IMR-90 (cell line): ENCODE measurements around the gene PEX5. TPM values are rescaled to one million over a fixed set of nuclear protein-coding genes. Genes with fewer than 3 reads are reported as not detected.

Experiments
- ATAC-seq: fragments of 200-7000 bp; cut with Tn5 transposase; 2 replicates; pipeline ENCODE4 v1.9.1; 2020; ENCODE audit warnings: low read depth, mild to moderate bottlenecking, moderate library complexity
- BruUV-seq: library from RNA; stranded (reverse); fragments of 400-500 nt; replicated peaks from 2 replicates; lab custom pipeline; 2021; lab: Mats Ljungman, UMichigan
- CTCF ChIA-PET: fragments of 300-600 bp; formaldehyde crosslinking; extraction: SDS; loops from one replicate; lab custom pipeline; 2021; ENCODE audit warnings: antibody characterized with exemption; lab: Yijun Ruan, JAX
- POLR2A ChIA-PET: fragments of 300-600 bp; sonication (Branson Sonifier 250); formaldehyde crosslinking; loops from one replicate; lab custom pipeline; 2022; ENCODE audit warnings: antibody characterized with exemption; ENCODE audit not compliant: unreplicated experiment; lab: Charles Lee
- DNase-seq: peaks from one replicate; pipeline ENCODE4 v3.0.0; 2013
- H2AFZ ChIP-seq: replicated peaks from 2 replicates; pipeline ENCODE3; 2013; ENCODE audit warnings: low read length, mild to moderate bottlenecking; ENCODE audit not compliant: poor library complexity
- H2AK5ac ChIP-seq: 2 replicates; pipeline ENCODE4 v1.6.1; 2013; ENCODE audit warnings: low read depth, low read length, inconsistent platforms
- H2AK9ac ChIP-seq: replicated peaks from 2 replicates; pipeline ENCODE3; 2013; ENCODE audit warnings: mild to moderate bottlenecking, low read depth, low read length, moderate library complexity; ENCODE audit not compliant: poor library complexity
- H2BK120ac ChIP-seq: 2 replicates; pipeline ENCODE4 v1.6.1; 2013; ENCODE audit warnings: low read depth, low read length, inconsistent platforms
- H2BK15ac ChIP-seq: 3 replicates; pipeline ENCODE4 v1.6.1; 2013; ENCODE audit warnings: low read depth, low read length, inconsistent platforms
- H2BK20ac ChIP-seq: 2 replicates; pipeline ENCODE4 v1.6.1; 2013; ENCODE audit warnings: low read depth, mild to moderate bottlenecking, inconsistent platforms, low read length, moderate library complexity
- H2BK5ac ChIP-seq: 2 replicates; pipeline ENCODE4 v1.6.1; 2013; ENCODE audit warnings: mild to moderate bottlenecking, low read depth, low read length, inconsistent platforms; ENCODE audit not compliant: poor library complexity, severe bottlenecking
- H3K14ac ChIP-seq: replicated peaks from 2 replicates; pipeline ENCODE4 v1.6.1; 2013; ENCODE audit warnings: low read depth, low read length, inconsistent platforms
- H3K18ac ChIP-seq: 2 replicates; pipeline ENCODE4 v1.6.1; 2013; ENCODE audit warnings: low read depth, low read length, control low read depth
- H3K23ac ChIP-seq: 2 replicates; pipeline ENCODE4 v1.6.1; 2013; ENCODE audit warnings: low read depth, low read length, inconsistent platforms
- H3K27ac ChIP-seq: 2 replicates; pipeline ENCODE4 v1.5.1; 2013; ENCODE audit warnings: mild to moderate bottlenecking, control low read depth, low read length; ENCODE audit not compliant: insufficient read depth
- H3K27me3 ChIP-seq: 2 replicates; pipeline ENCODE4 v1.6.1; 2013; ENCODE audit warnings: low read length; ENCODE audit not compliant: control insufficient read depth, insufficient read depth
- H3K36me3 ChIP-seq: 2 replicates; pipeline ENCODE4 v1.6.1; 2013; ENCODE audit warnings: low read length, mixed read lengths; ENCODE audit not compliant: control insufficient read depth, insufficient read depth
- H3K4ac ChIP-seq: 2 replicates; pipeline ENCODE4 v1.6.1; 2013; ENCODE audit warnings: low read depth, low read length, inconsistent platforms
- H3K4me1 ChIP-seq: 2 replicates; pipeline ENCODE4 v1.6.1; 2013; ENCODE audit warnings: low read length, mixed read lengths; ENCODE audit not compliant: control insufficient read depth, insufficient read depth
- H3K4me2 ChIP-seq: 2 replicates; pipeline ENCODE4 v1.6.1; 2013; ENCODE audit warnings: low read depth, mild to moderate bottlenecking, control low read depth, low read length, moderate library complexity
- H3K4me3 ChIP-seq: 2 replicates; pipeline ENCODE4 v1.5.1; 2013; ENCODE audit warnings: low read depth, mild to moderate bottlenecking, control low read depth, low read length, moderate library complexity; ENCODE audit not compliant: insufficient read depth
- H3K56ac ChIP-seq: 2 replicates; pipeline ENCODE4 v1.6.1; 2013; ENCODE audit warnings: low read length, inconsistent platforms; ENCODE audit not compliant: insufficient read depth; ENCODE audit errors: extremely low read depth
- H3K79me1 ChIP-seq, 2 experiments: 2 replicates each; pipeline ENCODE4 v1.6.1; 2013; ENCODE audit warnings: low read length in 2 of 2, inconsistent platforms in 1 of 2, low read depth in 1 of 2
- H3K9ac ChIP-seq: 2 replicates; pipeline ENCODE4 v1.6.1; 2013; ENCODE audit warnings: low read depth, low read length, control low read depth
- H3K9me1 ChIP-seq: 2 replicates; pipeline ENCODE4 v1.6.1; 2013; ENCODE audit warnings: low read length, inconsistent platforms; ENCODE audit not compliant: insufficient read depth
- H3K9me3 ChIP-seq: 2 replicates; pipeline ENCODE4 v1.6.1; 2013; ENCODE audit warnings: low read length; ENCODE audit not compliant: control insufficient read depth, insufficient read depth
- H4K20me1 ChIP-seq: 2 replicates; pipeline ENCODE4 v1.6.1; 2013; ENCODE audit warnings: low read length, inconsistent platforms; ENCODE audit not compliant: insufficient read depth
- H4K5ac ChIP-seq: 2 replicates; pipeline ENCODE4 v1.6.1; 2013; ENCODE audit warnings: mild to moderate bottlenecking, low read depth, low read length, control low read depth
- H4K8ac ChIP-seq, 2 experiments: 2 replicates each; pipeline ENCODE4 v1.6.1; 2013; ENCODE audit warnings: low read depth in 2 of 2, low read length in 2 of 2, control low read depth in 1 of 2, inconsistent platforms in 1 of 2
- H4K91ac ChIP-seq: 2 replicates; pipeline ENCODE4 v1.6.1; 2013; ENCODE audit warnings: low read depth, low read length, inconsistent platforms; ENCODE audit not compliant: insufficient read depth
- BHLHE40 ChIP-seq: fragments of 150-350 bp; IDR thresholded peaks from 2 replicates; pipeline ENCODE4 v1.6.1; 2016; ENCODE audit warnings: mild to moderate bottlenecking, low read depth, low read length
- CTCF ChIP-seq: conservative IDR thresholded peaks from 2 replicates; pipeline ENCODE4 v1.5.1; 2012; ENCODE audit warnings: mild to moderate bottlenecking, low read depth, low read length, improper control_type of control experiment
- ELK1 ChIP-seq: fragments of 150-350 bp; IDR thresholded peaks from 2 replicates; pipeline ENCODE4 v1.6.1; 2016; ENCODE audit warnings: low read depth, mild to moderate bottlenecking, low read length, moderate library complexity, borderline replicate concordance
- FOS ChIP-seq: fragments of 150-350 bp; IDR thresholded peaks from 2 replicates; pipeline ENCODE4 v1.6.1; 2016; ENCODE audit warnings: low read depth, low read length
- MXI1 ChIP-seq: IDR thresholded peaks from 2 replicates; pipeline ENCODE4 v1.6.1; 2012; ENCODE audit warnings: low read depth, mild to moderate bottlenecking, low read length, moderate library complexity, borderline replicate concordance
- NFE2L2 ChIP-seq: fragments of 150-350 bp; IDR thresholded peaks from 2 replicates; pipeline ENCODE4 v1.6.1; 2016; ENCODE audit warnings: low read depth, mild to moderate bottlenecking, low read length
- POLR2A ChIP-seq: IDR thresholded peaks from 2 replicates; pipeline ENCODE4 v1.6.1; 2012; ENCODE audit warnings: mild to moderate bottlenecking, low read depth, low read length
- RCOR1 ChIP-seq: IDR thresholded peaks from 2 replicates; pipeline ENCODE4 v1.6.1; 2012; ENCODE audit warnings: mild to moderate bottlenecking, low read length, improper control_type of control experiment; ENCODE audit not compliant: insufficient replicate concordance
- RFX5 ChIP-seq: IDR thresholded peaks from 2 replicates; pipeline ENCODE4 v1.8.0; 2012; ENCODE audit warnings: low read depth, mild to moderate bottlenecking, low read length, moderate library complexity
- WGBS, 2 experiments: methylation state at CpG; one replicate each; pipeline versions ENCODE4 v1.1.5 to v1.1.7; 2013; ENCODE audit warnings: missing lambda C conversion rate in 2 of 2; ENCODE audit not compliant: insufficient read length in 1 of 2; ENCODE audit errors: extremely low coverage in 2 of 2; 5-methylcytosine and 5-hydroxymethylcytosine counted together
- dilution Hi-C: fragments of 300-500 bp; cut with HindIII; formaldehyde crosslinking; loops from one replicate; pipeline ENCODE4 v1.14.3; 2018; ENCODE audit warnings: low sequenced_read_pairs; ENCODE audit not compliant: unreplicated experiment
- in situ Hi-C: fragments of 300-500 bp; cut with MboI; formaldehyde crosslinking; loops from 3 replicates; pipeline ENCODE4 v1.14.3; 2019; ENCODE audit warnings: low sequenced_read_pairs, inconsistent platforms, mixed read lengths
- intact Hi-C: fragments of 100-400 bp; cut with micrococcal nuclease; formaldehyde crosslinking; loops from 2 replicates; pipeline ENCODE4 v1.10.0; 2022
- polyA plus RNA-seq, 3 experiments: library from polyadenylated mRNA; depleted of rRNA; stranded (reverse); fragments of >200 nt; gene quantifications; 2 replicates each; pipeline ENCODE4 v1.2.3, GENCODE V29; 2012; ENCODE audit warnings: low replicate concordance in 1 of 3
- total RNA-seq: library from RNA; depleted of rRNA; stranded (reverse); fragments of >200 nt; gene quantifications from 2 replicates; pipeline ENCODE4 v1.2.3, GENCODE V29; 2012

Gene PEX5
- total and polyA plus RNA-seq, 2 of the 4 experiments (the other 2 are of a cell fraction), result 14.4 to 18.3 TPM

GRCh38 chr12:7229741-7230140, 40.3 kb downstream of the PEX5 start:
- Histone ChIP-seq H3K9me3 (no peaks in the 10 kb centered on the region), H2BK120ac (no peak overlapping the region), H4K20me1 (no peaks in the 10 kb centered on the region), H2AFZ (no peak overlapping the region), H3K79me1 (no peaks in the 10 kb centered on the region), H4K5ac (no peak overlapping the region), H3K56ac (no peak overlapping the region), H3K4me3 (no peak overlapping the region), H3K23ac (no peak overlapping the region), H4K8ac (no peak overlapping the region), H3K9ac (no peak overlapping the region), H2AK9ac (no peak overlapping the region), H3K14ac (no peak overlapping the region), H3K4me2 (no peak overlapping the region), H3K36me3 (no peaks in the 10 kb centered on the region), H2AK5ac (no peak overlapping the region), H3K4me1 (no peaks in the 10 kb centered on the region), H3K4ac (no peak overlapping the region), H2BK5ac (no peak overlapping the region), H3K27me3 (no peaks in the 10 kb centered on the region; the same call in 1 of the 2 replicates), H4K91ac (no peak overlapping the region), H3K18ac (no peak overlapping the region), H2BK20ac (no peak overlapping the region), H3K9me1 (no peaks in the 10 kb centered on the region), H3K27ac (no peak overlapping the region), H2BK15ac (no peak overlapping the region)
- CTCF ChIA-PET, result no interaction called here
- BruUV-seq, result no TSS peak
- no peak for TF ChIP-seq RFX5
- TF ChIP-seq RCOR1, result no peak
- no peak for TF ChIP-seq ELK1
- no peak for TF ChIP-seq CTCF
- no peak for TF ChIP-seq FOS
- no peak for TF ChIP-seq MXI1
- TF ChIP-seq NFE2L2, result no peak
- no peak for TF ChIP-seq BHLHE40
- no peak for TF ChIP-seq POLR2A
- 57% methylated on average over 1 of the region's 2 CpGs; no CpG with 5 or more reads in 1 of the 2 experiments for WGBS, 2 experiments
- in situ Hi-C loops (no loop called here), intact Hi-C loops (no loop called here), dilution Hi-C loops (no loop called here)
- ATAC-seq, result no peak
- DNase-seq, result no peak
- POLR2A ChIA-PET, result interaction anchor here (0.5 kb wide), 1 partner anchor 707 kb away, joined by 4 read pairs; no protein-coding TSS in a partner anchor
